Endothelial cell of umbilical vein (primary cell): ENCODE results near the gene IGSF6. TPM values are rescaled to one million over a fixed set of nuclear protein-coding genes. Genes with fewer than 3 reads are reported as not detected.
"Not testable (repeated sequence)": the region's sequence is repeated elsewhere in the genome, so short reads cannot be mapped to it uniquely, and the experiment has no call there.

Experiments
- BruUV-seq: library from RNA; stranded (reverse); fragments of 400-500 nt; replicated peaks from 2 replicates; lab custom pipeline; 2021; lab: Mats Ljungman, UMichigan
- CTCF ChIA-PET: fragments of 300-600, 350-600 bp; sonication (Branson Sonifier 250); formaldehyde crosslinking; loops from one replicate; lab custom pipeline; 2021; ENCODE audit warnings: antibody characterized with exemption, inconsistent platforms; lab: Charles Lee
- POLR2A ChIA-PET: fragments of 300-600, 350-600 bp; sonication (Branson Sonifier 250); formaldehyde crosslinking; loops from one replicate; lab custom pipeline; 2021; ENCODE audit warnings: antibody characterized with exemption, inconsistent platforms; lab: Charles Lee
- DNase-seq: peaks from one replicate; pipeline ENCODE4 v3.0.0-alpha.2; 2011; ENCODE audit warnings: low read depth, low spot score
- FAIRE-seq: peaks from 2 replicates; lab custom pipeline; 2011; peaks lifted over from hg19 to GRCh38; lab: Jason Lieb, UNC
- H2AFZ ChIP-seq: 2 replicates; pipeline ENCODE4 v1.6.0; 2012; ENCODE audit warnings: low read depth, low read length, control low read depth, inconsistent platforms
- H3K27ac ChIP-seq: 2 replicates; pipeline ENCODE4 v1.5.1; 2011; ENCODE audit warnings: low read depth, mild to moderate bottlenecking, control low read depth, low read length, moderate library complexity; ENCODE audit not compliant: insufficient read depth
- H3K27me3 ChIP-seq, 2 experiments: 2 replicates each; pipeline versions ENCODE4 v1.6.0 to v1.6.1; 2011; ENCODE audit warnings: low read length in 2 of 2, mixed read lengths in 1 of 2; ENCODE audit not compliant: control insufficient read depth in 2 of 2, insufficient read depth in 2 of 2
- H3K36me3 ChIP-seq, 2 experiments: 2 replicates in 1 of 2; 3 replicates in 1 of 2; pipeline ENCODE4 v1.5.1; 2011; ENCODE audit warnings: low read length in 2 of 2, mild to moderate bottlenecking in 1 of 2, moderate library complexity in 1 of 2; ENCODE audit not compliant: control insufficient read depth in 2 of 2, insufficient read depth in 2 of 2; ENCODE audit errors: extremely low read depth in 1 of 2
- H3K4me1 ChIP-seq: 3 replicates; pipeline ENCODE4 v1.5.1; 2011; ENCODE audit warnings: mild to moderate bottlenecking, low read length; ENCODE audit not compliant: control insufficient read depth, insufficient read depth; ENCODE audit errors: extremely low read depth
- H3K4me2 ChIP-seq: 2 replicates; pipeline ENCODE4 v1.6.1; 2011; ENCODE audit warnings: low read length, control low read depth, mixed read lengths; ENCODE audit not compliant: insufficient read depth
- H3K4me3 ChIP-seq, 3 experiments: fragments of 200-600 bp in 1 of 3; sonication (generic), shearing (Covaris generic) in 1 of 3; replicated peaks in 1 of 3; 2 replicates each; pipeline ENCODE4 v1.5.1; 2011 to 2016; ENCODE audit warnings: control low read depth in 3 of 3, low read length in 3 of 3, mild to moderate bottlenecking in 2 of 3, inconsistent platforms in 1 of 3, low read depth in 1 of 3, moderate library complexity in 1 of 3; ENCODE audit not compliant: insufficient read depth in 1 of 3
- H3K79me2 ChIP-seq: 2 replicates; pipeline ENCODE4 v1.6.0; 2012; ENCODE audit warnings: low read length, inconsistent platforms; ENCODE audit not compliant: control insufficient read depth, insufficient read depth
- H3K9ac ChIP-seq: replicated peaks from 2 replicates; pipeline ENCODE3; 2011; ENCODE audit warnings: low read length, control low read depth; ENCODE audit not compliant: insufficient read depth; ENCODE audit errors: extremely low read depth
- H3K9me1 ChIP-seq: replicated peaks from 3 replicates; pipeline ENCODE4 v1.6.0; 2011; ENCODE audit warnings: mild to moderate bottlenecking, low read length; ENCODE audit not compliant: control insufficient read depth, insufficient read depth; ENCODE audit errors: extremely low read depth
- H3K9me3 ChIP-seq: replicated peaks from 2 replicates; pipeline ENCODE4 v1.5.1; 2012; ENCODE audit warnings: low read length, inconsistent platforms; ENCODE audit not compliant: control insufficient read depth, insufficient read depth
- H4K20me1 ChIP-seq: replicated peaks from 2 replicates; pipeline ENCODE3; 2011; ENCODE audit warnings: mild to moderate bottlenecking, low read length; ENCODE audit not compliant: control insufficient read depth, insufficient read depth; ENCODE audit errors: extremely low read depth
- CTCF ChIP-seq, 2 donors: IDR thresholded peaks; 1 replicate in 1 of 2; 2 replicates in 1 of 2; pipeline ENCODE4 v1.5.1; 2011; ENCODE audit warnings: low read length in 2 of 2, mild to moderate bottlenecking in 2 of 2, moderate library complexity in 2 of 2, control low read depth in 1 of 2, inconsistent platforms in 1 of 2, low read depth in 1 of 2; ENCODE audit not compliant: insufficient read depth in 1 of 2; ENCODE audit errors: extremely low read depth in 1 of 2
- EZH2 ChIP-seq: IDR thresholded peaks from 2 replicates; pipeline ENCODE4 v1.6.1; 2012; ENCODE audit warnings: borderline replicate concordance, low read depth, mild to moderate bottlenecking, moderate library complexity, low read length, inconsistent platforms; ENCODE audit not compliant: severe bottlenecking
- FOS ChIP-seq: IDR thresholded peaks from 2 replicates; pipeline ENCODE4 v1.6.1; 2011; ENCODE audit warnings: mild to moderate bottlenecking, low read length, moderate library complexity, borderline replicate concordance; ENCODE audit not compliant: insufficient read depth
- GATA2 ChIP-seq: IDR thresholded peaks from 2 replicates; pipeline ENCODE4 v1.7.0; 2011; ENCODE audit warnings: low read depth, mild to moderate bottlenecking, moderate library complexity, mixed read lengths, low read length; ENCODE audit not compliant: insufficient read length, insufficient read depth
- JUN ChIP-seq: IDR thresholded peaks from 2 replicates; pipeline ENCODE4 v1.6.1; 2011; ENCODE audit warnings: borderline replicate concordance, low read depth; ENCODE audit not compliant: insufficient read length, insufficient read depth
- MAX ChIP-seq: IDR thresholded peaks from 2 replicates; pipeline ENCODE4 v1.6.1; 2011; ENCODE audit not compliant: insufficient read depth, insufficient read length
- MYC ChIP-seq: IDR thresholded peaks from one replicate; pipeline ENCODE4 v1.6.1; 2011; ENCODE audit warnings: mild to moderate bottlenecking, low read depth, low read length
- POLR2A ChIP-seq: IDR thresholded peaks from 2 replicates; pipeline ENCODE4 v1.6.1; 2012; ENCODE audit warnings: low read depth, mild to moderate bottlenecking, control low read depth, low read length
- POLR2AphosphoS5 ChIP-seq: IDR thresholded peaks from 2 replicates; pipeline ENCODE4 v1.6.1; 2012; ENCODE audit warnings: low read depth, mild to moderate bottlenecking, control low read depth, low read length, moderate library complexity; ENCODE audit not compliant: insufficient read depth
- dilution Hi-C: fragments of 300-500 bp; cut with MboI; formaldehyde crosslinking; loops from one replicate; pipeline ENCODE4 v1.15.0; 2019; ENCODE audit warnings: low sequenced_read_pairs; ENCODE audit not compliant: extremely low pct_ligation_motif_present
- intact Hi-C: fragments of 100-400 bp; cut with micrococcal nuclease; formaldehyde crosslinking; loops from one replicate; pipeline ENCODE4 v1.10.0; 2022
- polyA plus RNA-seq, 4 experiments: library from polyadenylated mRNA; depleted of rRNA in 3 of 4; stranded (reverse) in 3 of 4; unstranded in 1 of 4; fragments of >200 nt; gene quantifications; 2 replicates each; pipeline versions ENCODE4 v1.2.1 to v1.2.3, GENCODE V29; 2011 to 2012; ENCODE audit warnings: missing spikeins in 1 of 4
- total RNA-seq: library from RNA; stranded (reverse); gene quantifications from 2 replicates; pipeline ENCODE4 v1.2.3, GENCODE V29; 2021

The IGSF6 gene
- total and polyA plus RNA-seq, 2 donors (not counting 3 experiments of a cell fraction or from before 2014, with no cell fraction given): not detected

DNA sequence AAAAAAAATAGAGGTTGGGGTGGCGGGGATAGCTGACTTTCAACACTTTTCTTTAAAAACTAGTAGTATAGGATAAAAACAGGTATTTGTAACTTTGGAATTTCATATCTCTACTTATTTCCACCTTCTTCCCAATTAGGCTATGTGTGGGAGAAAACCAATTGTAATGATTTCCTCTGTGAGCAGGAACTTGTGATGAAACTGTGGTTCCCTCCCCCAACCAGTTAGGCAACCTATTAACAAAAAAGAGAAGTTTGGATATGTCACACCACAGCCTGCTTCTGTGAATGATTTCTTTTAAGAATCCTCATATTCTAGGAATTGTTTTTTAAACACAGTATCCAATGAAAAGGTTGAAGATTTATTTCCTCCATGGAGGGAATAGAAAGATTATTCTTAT is 1.9 kb downstream of the IGSF6 start:
- H3K4me2 ChIP-seq: no peak overlapping the region
- no peaks in the 10 kb centered on the region for H3K27me3 ChIP-seq
- H2AFZ ChIP-seq: no peak overlapping the region
- H4K20me1 ChIP-seq: no peaks in the 10 kb centered on the region
- no peak for TF ChIP-seq JUN
- TF ChIP-seq EZH2: no peak
- no peak for TF ChIP-seq POLR2AphosphoS5
- TF ChIP-seq MYC: no peak
- TF ChIP-seq GATA2: no peak
- TF ChIP-seq FOS: no peak
- TF ChIP-seq POLR2A: no peak
- TF ChIP-seq MAX: no peak
- no peak for TF ChIP-seq CTCF (IDR thresholded peaks at IDR 0.05; ENCODE audit: extremely low read depth in 1 of 2, insufficient read depth in 1 of 2, low read depth in 1 of 2, low read length in 2 of 2)
- H3K4me3 ChIP-seq: no peak overlapping the region
- intact Hi-C loops (no loop called here), dilution Hi-C loops (no loop called here)
- no peaks in the 10 kb centered on the region for H3K9me3 ChIP-seq
- H3K4me1 ChIP-seq: peaks cover 15% of the 10 kb centered on the region
- H3K9me1 ChIP-seq: no peaks in the 10 kb centered on the region
- ChIA-PET POLR2A (no interaction called here), CTCF (interaction anchor here (0.9 to 3.0 kb wide), 3 partner anchors 10 to 57 kb away, joined by 3 to 8 read pairs (median 3); no protein-coding TSS in a partner anchor)
- DNase-seq (no peak), FAIRE-seq (no peak)
- no peaks in the 10 kb centered on the region for H3K36me3 ChIP-seq
- H3K27ac ChIP-seq: no peak overlapping the region
- H3K79me2 ChIP-seq: peaks cover 16% of the 10 kb centered on the region
- no peak overlapping the region for H3K9ac ChIP-seq
- no TSS peak for BruUV-seq

GRCh38 chr16:21649826-21650406 is 2.5 kb downstream of the IGSF6 start:
- H3K27me3 ChIP-seq, intact Hi-C loops, H4K20me1 ChIP-seq, BruUV-seq, H3K27ac ChIP-seq, H3K9me3 ChIP-seq, H3K4me3 ChIP-seq, H2AFZ ChIP-seq, H3K4me2 ChIP-seq, H3K9me1 ChIP-seq, FAIRE-seq, dilution Hi-C loops, POLR2A ChIA-PET, H3K36me3 ChIP-seq, DNase-seq, H3K9ac ChIP-seq: not testable (repeated sequence)
- Histone ChIP-seq H3K4me1 (peaks cover 17% of the 10 kb centered on the region), H3K79me2 (peaks cover 16% of the 10 kb centered on the region)
- CTCF ChIA-PET: interaction anchor here (1.0 to 3.0 kb wide), 3 partner anchors 7 to 57 kb away, joined by 3 to 16 read pairs (median 8); no protein-coding TSS in a partner anchor
